CD4-positive, alpha-beta T cell treated with Interleukin-6 for 4 hours (primary cell): Measurements from ENCODE around the gene ARMC3.
"Not testable (repeated sequence)": the region's sequence is repeated elsewhere in the genome, so short reads cannot be mapped to it uniquely, and the experiment has no call there.

Experiments
- DNase-seq: peaks from one replicate; pipeline ENCODE4 v3.0.0-alpha.2; 2020; ENCODE audit warnings: mixed read lengths

The ARMC3 gene, protein sequence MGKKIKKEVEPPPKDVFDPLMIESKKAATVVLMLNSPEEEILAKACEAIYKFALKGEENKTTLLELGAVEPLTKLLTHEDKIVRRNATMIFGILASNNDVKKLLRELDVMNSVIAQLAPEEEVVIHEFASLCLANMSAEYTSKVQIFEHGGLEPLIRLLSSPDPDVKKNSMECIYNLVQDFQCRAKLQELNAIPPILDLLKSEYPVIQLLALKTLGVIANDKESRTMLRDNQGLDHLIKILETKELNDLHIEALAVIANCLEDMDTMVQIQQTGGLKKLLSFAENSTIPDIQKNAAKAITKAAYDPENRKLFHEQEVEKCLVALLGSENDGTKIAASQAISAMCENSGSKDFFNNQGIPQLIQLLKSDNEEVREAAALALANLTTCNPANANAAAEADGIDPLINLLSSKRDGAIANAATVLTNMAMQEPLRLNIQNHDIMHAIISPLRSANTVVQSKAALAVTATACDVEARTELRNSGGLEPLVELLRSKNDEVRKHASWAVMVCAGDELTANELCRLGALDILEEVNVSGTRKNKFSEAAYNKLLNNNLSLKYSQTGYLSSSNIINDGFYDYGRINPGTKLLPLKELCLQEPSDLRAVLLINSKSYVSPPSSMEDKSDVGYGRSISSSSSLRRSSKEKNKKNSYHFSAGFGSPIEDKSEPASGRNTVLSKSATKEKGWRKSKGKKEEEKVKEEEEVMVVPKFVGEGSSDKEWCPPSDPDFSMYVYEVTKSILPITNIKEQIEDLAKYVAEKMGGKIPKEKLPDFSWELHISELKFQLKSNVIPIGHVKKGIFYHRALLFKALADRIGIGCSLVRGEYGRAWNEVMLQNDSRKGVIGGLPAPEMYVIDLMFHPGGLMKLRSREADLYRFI

DNA sequence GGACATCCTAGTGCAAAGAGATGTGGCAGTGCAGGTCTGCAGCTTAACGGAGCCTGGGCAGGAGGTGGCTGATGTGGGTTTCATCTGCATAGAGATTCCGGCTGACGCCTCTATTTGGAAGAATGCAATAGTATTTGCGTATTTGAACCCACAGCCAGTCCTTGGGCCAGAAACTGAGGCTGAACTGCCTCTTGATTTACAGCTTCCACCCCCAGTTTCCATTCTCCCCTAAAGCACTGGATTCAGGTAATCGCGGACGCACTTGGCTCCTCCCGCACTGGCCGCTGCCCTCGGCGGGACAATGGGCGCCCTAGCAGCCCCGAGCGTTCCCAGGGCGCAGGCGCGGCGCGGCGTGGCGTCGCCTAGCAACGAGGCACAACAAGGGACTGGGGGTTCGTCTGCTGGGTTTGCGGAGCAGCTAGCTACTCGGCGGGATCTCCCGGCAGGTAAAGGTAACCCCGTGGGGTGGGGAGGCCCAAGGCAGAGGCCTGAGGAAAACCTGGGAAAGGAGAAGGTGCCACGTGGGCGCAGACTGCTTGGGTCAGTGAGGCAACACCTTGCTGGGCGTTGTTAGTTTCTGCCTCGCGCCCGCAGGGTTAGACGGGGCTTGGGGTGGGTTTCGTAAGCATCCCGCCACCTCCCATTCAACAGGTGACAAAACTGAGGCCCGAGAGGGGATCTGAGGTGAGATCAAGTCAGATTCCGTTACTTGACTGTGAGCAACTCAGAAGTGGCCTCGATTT, at the start of gene ARMC3:
Gene ARMC3, plus strand, starts transcription at position 393 of the 743 bp plus-strand sequence. CDS start 3,944 bp downstream, outside the sequence.
- peak; percentile 65 for DNase-seq

DNA sequence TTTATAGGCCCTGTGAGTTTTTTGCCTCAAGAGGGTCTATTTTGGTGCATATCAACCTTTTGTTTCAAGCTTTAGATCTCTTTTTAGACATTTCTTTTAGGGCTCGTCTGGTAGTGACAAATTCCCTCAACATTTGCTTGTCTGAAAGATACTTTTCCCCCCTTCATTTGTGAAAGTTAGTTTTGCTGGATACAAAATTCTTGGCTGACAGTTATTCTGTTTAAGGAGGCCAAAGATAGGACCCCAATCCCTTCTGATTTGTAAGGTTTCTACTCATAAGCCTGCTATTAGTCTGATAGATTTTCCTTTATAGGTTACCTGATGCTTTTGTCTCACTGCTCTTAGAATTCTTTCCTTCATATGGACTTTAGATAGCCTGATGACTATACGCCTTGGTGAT, 36.1 kb upstream of the ARMC3 start:
- no peak for DNase-seq

DNA sequence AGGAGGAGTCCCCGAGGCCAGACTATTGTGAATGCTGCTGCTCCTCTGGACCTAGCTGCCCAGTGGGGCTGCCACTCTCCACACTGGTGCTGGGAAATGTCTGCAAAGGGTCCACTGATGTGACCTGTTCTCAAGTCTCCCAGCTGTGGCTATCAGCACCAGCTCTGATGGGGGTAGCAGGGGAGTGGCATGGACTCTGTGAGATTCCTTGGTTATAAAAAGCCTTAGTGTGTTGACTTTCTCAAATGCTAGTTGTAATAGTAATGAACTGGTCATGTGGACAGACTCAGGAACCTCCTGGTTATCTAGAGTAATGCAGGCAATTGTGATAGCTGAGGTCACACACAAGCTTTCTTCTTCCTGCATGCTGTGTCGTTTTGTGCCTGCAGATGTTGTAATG, 34.1 kb upstream of the ARMC3 start:
- no peak for DNase-seq

DNA sequence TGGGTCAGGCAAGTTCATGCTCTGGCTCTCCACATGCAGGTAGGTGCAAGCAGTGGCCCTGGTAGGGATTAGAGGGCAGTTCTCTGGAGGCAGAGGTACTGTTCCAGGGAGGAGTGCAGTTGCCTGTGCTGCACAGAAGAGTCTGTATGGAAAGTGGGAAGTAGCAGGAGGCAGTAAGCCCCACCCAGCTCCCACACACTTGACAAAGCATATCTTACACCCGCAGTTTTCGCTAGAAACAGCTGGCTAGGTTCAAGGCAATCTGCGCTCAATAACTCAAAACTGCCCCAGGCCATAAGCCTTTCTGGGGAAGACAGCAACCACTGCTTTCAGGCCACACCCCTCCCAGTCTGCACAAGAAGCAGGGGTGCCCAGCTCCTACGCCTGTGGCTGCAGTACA, 33.1 kb upstream of the ARMC3 start:
- no peak for DNase-seq

DNA sequence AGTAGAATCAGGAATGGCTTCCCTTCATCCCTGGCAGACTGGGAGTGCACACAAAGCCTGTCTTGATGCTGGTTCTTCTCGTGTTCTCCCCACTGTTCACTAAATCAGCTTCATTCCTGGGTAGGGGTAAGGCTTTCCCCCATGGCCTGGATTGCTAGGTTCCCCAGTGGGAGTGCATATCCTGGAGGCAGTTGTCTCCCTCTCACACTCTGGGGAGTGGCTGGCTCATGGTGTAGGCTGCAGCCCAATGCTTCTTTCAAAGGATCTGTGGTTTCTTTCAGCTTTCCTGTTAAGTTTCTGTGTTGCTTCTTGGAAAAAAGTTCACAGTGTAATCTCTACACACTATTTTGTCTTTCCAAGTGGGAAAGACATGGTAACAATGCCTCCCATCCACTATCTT, 32.6 kb upstream of the ARMC3 start:
- DNase-seq: no peak

DNA sequence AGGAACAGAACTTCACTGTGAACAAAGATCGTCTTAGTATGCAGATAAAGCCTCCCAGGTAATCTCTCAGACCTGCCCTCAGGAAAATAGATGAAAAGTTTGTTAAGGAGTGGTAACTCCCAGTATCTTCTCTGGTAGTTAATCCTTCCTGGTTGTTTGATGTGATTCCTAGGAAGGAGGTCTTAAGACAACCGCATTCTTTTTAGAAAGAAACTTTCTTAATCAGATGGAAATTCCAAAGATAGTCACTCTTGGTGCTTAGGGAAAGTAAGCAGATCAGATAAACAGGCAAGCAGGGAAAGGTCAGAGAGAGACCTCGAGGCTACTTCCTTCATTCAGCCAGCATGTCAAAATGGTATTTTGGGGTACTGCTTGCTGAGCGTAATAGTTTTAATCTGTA, 30.5 kb upstream of the ARMC3 start:
- no peak for DNase-seq

DNA sequence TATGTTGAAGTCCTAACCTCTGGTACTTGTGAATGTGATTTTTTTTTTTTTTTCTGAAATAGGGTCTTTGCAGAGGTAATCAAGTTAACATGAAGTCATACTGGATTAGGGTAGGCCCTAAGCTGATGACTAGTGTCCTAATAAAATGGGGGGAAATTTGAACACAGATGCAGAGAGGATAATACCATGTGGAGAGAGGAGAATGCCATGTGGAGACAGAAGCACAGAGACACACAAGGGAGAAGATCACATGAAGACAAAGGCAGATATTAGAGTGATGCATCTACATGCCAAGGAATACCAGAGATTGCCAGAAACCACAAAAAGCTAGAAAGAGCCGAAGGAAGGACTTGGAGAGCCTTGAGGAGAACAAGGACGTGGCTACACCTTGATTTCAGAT, 28.5 kb upstream of the ARMC3 start:
- DNase-seq: no peak

DNA sequence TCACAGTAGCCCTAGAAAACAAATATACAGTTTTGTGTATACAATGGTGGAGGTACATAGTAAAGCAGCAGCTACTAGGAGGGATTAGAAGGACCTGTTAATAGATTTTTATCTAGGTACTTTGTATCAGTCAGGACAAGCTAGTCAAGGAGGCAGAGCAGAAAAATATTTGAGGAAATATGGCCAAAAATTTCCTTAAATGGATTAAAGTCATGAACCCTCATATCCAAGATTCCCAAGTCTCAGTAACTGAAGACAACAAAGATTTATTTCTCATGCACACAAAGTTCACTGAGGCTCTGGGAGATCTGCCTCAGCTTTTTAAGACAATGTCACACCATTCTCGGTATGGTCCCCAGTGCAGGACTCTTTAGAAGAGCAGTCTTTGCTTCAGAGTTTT, 28.1 kb upstream of the ARMC3 start:
- DNase-seq: no peak

DNA sequence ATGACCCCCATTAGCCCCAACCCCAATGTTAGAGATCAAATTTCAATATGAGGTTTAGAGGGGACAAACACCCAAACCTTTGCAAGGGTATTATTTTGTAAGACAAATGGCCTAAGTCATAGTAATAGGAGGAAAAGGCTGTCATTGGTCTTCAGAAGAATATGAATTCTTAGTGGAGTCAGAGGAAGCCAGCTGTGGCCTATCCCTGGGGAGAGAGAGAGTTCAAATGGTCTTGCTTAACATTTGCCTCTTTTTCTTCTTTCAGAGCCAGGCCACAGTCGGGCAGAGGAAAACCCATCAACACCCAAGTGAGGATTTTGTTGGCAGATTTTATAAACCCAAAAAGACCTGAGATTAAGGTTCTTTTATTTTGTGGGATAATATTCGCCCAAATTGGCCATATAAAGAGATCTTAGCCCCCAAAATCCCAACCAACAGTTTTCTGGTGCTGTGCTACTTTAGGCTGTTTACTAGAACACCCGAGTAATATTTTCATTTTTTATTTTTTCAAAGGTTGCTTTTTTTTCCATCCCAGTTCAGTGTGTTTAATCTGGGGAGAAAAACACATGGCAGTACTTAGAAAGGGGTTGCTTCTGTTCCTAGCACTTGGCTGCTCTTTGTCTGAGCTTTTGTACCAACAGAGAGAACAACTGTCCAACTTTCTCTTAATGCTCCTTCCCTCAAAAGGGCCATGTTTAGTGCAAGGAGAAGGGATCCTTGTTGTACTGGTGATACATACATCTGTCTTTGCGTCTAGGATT, 26.8 kb upstream of the ARMC3 start:
- no peak for DNase-seq

DNA sequence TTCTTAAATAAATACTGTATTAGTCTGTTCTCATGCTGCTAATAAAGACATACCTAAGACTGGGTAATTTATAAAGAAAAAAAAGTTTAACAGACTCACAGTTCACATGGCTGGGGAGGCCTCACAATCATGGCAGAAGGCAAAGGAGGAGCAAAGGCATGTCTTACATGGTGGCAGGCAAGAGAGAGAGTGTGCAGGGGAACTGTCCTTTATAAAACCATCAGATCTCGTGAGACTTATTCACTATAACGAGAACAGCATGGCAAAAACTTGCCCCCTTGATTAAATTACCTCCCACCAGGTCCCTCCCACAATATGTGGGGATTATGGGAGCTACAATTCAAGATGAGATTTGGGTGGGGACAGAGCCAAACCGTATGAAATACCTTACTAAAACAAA, 25.7 kb upstream of the ARMC3 start:
- not testable (repeated sequence) for DNase-seq

DNA sequence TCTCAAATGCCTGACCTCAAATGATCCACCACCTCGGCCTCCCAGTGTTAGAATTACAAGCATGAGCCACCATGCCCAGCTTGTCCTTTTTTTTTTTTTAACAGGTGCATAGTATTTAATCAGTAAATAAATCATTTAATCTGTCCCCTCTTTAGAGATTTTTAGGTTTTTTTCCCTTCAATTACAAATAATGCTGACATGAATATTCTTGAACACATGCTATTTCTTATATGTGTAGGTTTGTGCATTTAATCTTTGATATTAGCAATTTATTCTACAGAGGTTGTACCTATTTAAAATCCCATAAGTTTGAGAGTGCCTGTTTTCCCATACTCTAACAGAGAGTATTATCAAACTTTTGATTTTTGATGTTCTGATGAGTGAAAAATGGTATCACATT, 24.2 kb upstream of the ARMC3 start:
- no peak for DNase-seq

DNA sequence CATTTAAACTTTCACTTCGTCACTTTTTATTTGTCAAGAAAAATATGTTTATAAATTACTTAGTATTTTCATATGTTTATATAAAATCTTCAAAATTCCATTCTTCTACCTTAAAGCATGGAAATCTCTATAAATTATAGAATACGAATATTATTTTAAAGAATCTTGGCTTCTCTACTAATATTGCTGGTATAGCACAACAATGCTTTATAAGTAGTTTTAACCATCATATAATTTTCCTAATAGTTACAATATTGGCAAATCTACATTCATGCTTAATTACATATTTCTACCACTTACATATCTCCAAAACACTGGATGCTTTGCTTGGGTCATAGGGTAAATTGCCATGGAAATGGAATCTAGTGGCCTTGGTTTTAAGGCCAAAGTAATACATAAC, 21.1 kb upstream of the ARMC3 start:
- no peak for DNase-seq

DNA sequence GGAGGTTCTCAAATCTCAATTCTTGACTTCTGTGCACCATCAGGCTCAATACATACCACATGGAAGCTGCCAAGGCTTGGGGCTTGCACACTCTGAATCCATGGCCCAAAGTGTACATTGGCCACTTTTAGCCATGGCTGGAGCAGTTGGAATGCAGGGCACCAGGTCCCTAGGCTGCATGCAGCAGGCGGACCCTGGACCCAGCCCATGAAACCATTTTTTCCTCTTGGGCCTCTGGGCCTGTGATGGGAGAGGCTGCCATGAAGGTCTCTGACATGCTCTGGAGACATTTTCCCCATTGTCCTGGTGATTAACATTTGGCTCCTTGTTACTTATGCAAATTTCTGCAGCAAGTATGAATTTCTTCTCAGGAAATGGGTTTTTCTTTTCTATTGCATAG, 19.0 kb upstream of the ARMC3 start:
- no peak for DNase-seq

DNA sequence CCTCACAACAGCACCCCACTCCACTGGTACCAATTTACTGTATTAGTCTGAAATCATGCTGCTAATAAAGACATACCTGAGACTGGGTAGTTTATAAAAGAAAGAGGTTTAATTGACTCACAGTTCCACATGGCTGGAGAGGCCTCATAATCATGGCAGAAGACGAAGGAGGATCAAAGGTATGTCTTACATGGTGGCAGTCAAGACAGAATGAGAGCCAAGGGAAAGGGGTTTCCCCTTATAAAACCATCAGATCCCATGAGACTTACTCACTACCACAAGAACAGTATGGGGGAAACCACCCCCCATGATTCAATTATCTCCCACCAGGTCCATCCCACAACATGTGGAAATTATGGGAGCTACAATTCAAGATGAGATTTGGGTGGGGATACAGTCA, 18.2 kb upstream of the ARMC3 start:
- not testable (repeated sequence) for DNase-seq

DNA sequence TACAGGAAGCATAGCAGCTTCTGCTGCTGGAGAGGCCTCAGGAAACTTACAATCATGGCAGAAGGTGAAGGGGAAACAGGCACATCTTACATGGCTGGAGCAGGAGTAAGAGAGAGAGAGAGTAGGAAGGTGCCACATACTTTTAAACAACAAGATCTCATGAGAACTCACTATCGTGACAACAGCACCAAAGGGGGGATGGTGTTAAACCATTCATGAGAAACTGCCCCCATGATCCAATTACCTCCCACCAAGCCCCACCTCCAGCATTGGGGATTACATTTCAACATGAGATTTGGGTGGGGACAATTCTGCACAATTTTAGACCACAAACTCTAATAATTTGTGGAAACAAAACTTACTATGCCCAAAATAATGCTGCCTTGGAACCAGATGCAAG, 16.8 kb upstream of the ARMC3 start:
- no peak for DNase-seq

DNA sequence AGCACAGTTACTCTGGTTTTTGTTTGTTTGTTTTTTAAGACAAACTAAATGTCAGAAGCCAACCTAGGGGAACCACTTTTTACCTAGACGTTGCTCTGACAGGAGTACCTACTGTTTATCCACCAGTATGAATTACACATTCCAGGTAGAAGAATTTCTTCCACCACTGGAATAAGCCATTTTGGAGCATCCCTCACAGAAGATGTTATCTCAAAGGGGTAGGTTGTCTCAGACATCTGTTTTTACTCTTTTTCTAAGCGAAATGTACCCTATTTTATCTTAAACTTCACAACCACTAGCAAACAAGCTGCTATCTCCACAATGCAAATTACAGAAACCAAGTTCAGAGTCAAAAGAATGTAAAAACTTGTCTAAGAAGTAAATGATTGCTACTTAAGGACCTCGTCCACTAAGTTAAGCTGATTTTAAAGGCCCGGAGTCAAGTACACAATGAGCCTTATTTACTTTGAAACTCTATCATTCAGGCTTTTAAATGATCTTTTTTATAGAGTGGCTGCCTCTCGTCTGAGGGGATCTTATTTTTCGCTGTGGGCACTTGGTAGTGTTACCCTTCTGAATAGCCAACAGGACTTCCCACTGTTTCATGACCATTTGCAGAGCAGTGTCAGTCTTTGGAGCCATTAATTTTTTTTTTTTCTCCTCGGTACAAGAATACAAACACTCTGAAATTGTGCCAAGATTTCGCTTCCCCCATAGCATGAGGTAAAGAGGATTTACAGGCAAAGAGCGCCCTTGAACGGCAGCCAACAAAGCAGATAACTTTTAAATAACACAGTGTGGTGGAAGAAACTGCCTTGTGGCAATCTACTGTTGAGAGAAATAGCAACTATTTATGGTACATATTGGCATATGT, 15.7 kb upstream of the ARMC3 start:
- DNase-seq: no peak

DNA sequence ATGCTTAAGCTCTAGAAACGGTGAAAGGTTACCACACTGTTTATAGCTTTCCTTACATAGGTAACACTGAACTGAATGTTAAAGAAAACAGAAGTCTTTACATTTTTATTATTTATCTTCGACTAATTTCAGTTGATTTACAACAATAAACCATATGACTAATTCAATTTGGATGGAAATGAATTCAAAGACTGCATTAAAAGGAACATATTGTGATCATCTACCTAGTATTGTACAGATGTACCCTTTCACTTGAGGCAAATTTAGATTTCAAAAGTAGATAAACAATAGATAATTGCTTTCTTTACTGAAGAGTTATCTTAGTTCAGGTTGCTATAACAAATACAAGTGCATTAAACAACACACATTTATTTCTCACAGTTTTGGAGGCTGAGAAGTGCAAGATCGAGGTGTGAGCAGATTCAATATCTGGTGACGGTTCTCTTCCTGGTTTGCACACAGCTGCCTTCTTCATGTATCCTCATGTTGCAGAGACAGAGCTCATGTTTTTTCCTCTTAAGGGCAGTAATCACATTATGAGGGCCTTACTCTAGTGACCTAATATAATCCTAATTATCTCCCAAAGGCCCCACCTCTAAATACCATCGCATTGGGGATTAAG, 15.0 kb upstream of the ARMC3 start:
- DNase-seq: no peak

DNA sequence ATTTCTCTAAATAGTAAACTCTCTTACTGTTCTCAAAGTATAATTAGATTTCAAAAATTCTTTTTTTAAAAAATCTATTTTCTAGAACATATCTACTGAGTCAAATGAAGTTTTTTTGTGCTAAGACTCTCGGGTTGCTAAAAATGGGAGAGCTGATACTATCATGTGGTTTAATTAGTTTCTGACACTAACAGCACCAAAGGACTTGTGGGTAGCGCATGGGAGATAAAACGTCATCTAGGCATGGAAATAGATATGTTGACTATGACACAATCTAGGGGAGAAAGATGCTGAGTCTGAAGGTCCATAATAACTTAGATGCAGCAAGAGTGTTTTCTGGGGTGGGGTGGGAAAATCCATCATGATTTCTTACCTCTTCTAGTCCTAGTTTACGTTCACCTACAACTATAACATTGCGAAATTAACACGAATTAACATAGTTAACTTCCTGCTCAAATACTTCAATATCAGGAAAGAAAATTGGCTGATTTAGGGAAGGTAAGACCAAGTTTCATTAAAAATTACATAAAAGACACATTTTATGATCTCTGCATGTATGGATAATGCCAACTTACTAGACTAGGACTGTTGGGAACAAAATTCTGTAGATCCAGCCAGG, 14.3 kb upstream of the ARMC3 start:
- no peak for DNase-seq

DNA sequence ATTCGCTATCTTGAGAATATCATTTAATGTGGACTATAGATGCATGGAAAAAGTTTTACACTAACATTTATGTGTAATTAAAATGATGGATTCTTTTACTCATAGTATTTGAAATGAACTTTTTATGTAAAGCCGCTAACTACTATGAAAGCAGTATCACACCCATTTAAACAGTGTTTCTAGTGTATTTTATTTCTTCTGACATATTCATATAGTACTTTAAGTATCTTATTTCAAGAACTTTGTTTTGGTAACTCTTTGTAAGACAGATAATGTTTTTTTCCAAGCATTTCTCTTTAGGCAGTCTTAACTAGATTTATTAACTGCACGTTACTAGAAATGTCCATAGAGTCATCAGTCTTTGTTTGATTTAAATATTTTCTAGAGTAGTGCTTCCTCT, 12.5 kb upstream of the ARMC3 start:
- no peak for DNase-seq

DNA sequence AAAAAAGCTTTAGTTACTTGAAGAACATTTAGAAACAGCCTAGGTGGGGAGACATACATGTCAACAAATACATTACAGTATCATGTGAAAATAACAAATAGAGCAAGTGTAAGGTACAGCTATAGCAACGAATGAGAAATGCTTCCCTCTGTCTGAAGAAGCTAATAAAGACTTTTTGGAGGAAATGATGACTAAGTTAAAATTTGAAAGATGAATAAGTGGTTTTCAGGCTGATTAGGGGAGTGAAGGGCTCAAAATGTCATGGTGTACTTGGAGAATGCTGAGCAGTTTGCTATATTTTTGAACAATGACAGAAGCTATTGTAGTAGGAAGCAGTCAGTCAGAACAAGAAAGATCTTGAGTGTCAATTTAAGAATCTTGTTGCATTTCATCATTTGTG, 2.8 kb upstream of the ARMC3 start:
- no peak for DNase-seq

DNA sequence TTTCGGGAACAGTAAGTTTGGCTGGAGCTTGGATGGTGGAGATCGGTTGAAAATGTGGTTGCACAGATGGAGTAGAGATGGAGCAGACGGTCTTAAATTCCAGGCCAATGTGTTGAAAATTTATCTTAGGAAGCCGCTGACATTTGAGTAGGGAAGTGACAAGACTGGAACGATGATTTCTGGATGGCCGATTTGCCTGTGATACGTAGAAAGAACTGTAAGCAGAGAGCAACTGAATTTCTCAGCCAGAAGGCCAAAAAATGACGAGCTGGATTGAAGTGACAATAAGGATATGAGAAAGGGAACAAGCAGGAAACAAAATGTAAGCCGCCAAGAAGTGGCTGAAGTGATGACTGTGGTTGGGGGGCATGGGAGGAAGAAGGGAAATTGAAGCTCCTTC, 687 bp upstream of the ARMC3 start:
- no peak for DNase-seq
